GM23338 (cell line): ENCODE data around the gene ARRDC4. TPM values are rescaled to one million over a fixed set of nuclear protein-coding genes. Genes with fewer than 3 reads are reported as not detected.

Source experiments
- ATAC-seq: fragments of 200-7000 bp; cut with Tn5 transposase; 3 replicates; pipeline ENCODE4 v1.9.1; 2020
- DNase-seq: peaks from one replicate; pipeline ENCODE4 v3.0.0-alpha.2; 2015; ENCODE audit warnings: low spot score
- H2AFZ ChIP-seq: fragments of 200-600 bp; sonication (generic); 2 replicates; pipeline ENCODE4 v1.8.0; 2016; ENCODE audit warnings: antibody characterized with exemption, mild to moderate bottlenecking, moderate library complexity
- H3F3A ChIP-seq: fragments of 200-600 bp; sonication (generic); replicated peaks from 2 replicates; pipeline ENCODE4 v1.8.0; 2017; ENCODE audit warnings: antibody characterized with exemption, mixed run types, low read depth
- H3K27ac ChIP-seq: fragments of 200-600 bp; sonication (generic); 2 replicates; pipeline ENCODE4 v1.6.1; 2016; ENCODE audit warnings: low read depth
- H3K27me3 ChIP-seq: fragments of 200-600 bp; sonication (generic); 2 replicates; pipeline ENCODE4 v1.8.0; 2016; ENCODE audit warnings: mild to moderate bottlenecking, mixed run types, moderate library complexity; ENCODE audit not compliant: insufficient read depth
- H3K36me3 ChIP-seq: fragments of 200-600 bp; sonication (generic); 2 replicates; pipeline ENCODE4 v1.8.0; 2016; ENCODE audit warnings: mild to moderate bottlenecking; ENCODE audit not compliant: insufficient read depth
- H3K4me1 ChIP-seq: fragments of 200-600 bp; sonication (generic); 2 replicates; pipeline ENCODE4 v1.8.0; 2016; ENCODE audit warnings: mild to moderate bottlenecking, moderate library complexity; ENCODE audit not compliant: insufficient read depth
- H3K4me2 ChIP-seq: fragments of 200-600 bp; sonication (generic); 2 replicates; pipeline ENCODE4 v1.7.1; 2017; ENCODE audit warnings: mixed run types
- H3K4me3 ChIP-seq: fragments of 200-600 bp; sonication (generic); 2 replicates; pipeline ENCODE4 v1.6.1; 2016; ENCODE audit warnings: mixed run types
- H3K79me2 ChIP-seq: fragments of 200-600 bp; sonication (generic); replicated peaks from 2 replicates; pipeline ENCODE4 v1.8.0; 2017; ENCODE audit warnings: mild to moderate bottlenecking; ENCODE audit not compliant: insufficient read depth
- H3K9me2 ChIP-seq: fragments of 200-600 bp; sonication (generic); 2 replicates; pipeline ENCODE4 v1.8.0; 2017; ENCODE audit not compliant: insufficient read depth
- H4K20me1 ChIP-seq: fragments of 200-600 bp; sonication (generic); replicated peaks from 2 replicates; pipeline ENCODE4 v1.8.0; 2017; ENCODE audit warnings: mild to moderate bottlenecking; ENCODE audit not compliant: insufficient read depth
- H3K27ac Mint-ChIP-seq: 2 replicates; pipeline ENCODE4 v1.8.0; 2020; ENCODE audit warnings: inconsistent platforms, mild to moderate bottlenecking, moderate library complexity, mixed read lengths
- H3K27me3 Mint-ChIP-seq: 3 replicates; pipeline ENCODE4 v1.8.0; 2022; ENCODE audit warnings: low read depth, mild to moderate bottlenecking, moderate library complexity, mixed read lengths, inconsistent platforms; ENCODE audit not compliant: insufficient read depth, poor library complexity
- H3K36me3 Mint-ChIP-seq: 3 replicates; pipeline ENCODE4 v1.8.0; 2021; ENCODE audit warnings: low read depth, mild to moderate bottlenecking, inconsistent platforms, moderate library complexity, mixed read lengths
- H3K4me1 Mint-ChIP-seq: 3 replicates; pipeline ENCODE4 v1.8.0; 2020; ENCODE audit warnings: mild to moderate bottlenecking, inconsistent platforms, mixed read lengths
- H3K4me3 Mint-ChIP-seq: 3 replicates; pipeline ENCODE4 v1.8.0; 2021; ENCODE audit warnings: moderate library complexity, mild to moderate bottlenecking, inconsistent platforms, mixed read lengths
- H3K9me3 Mint-ChIP-seq: 3 replicates; pipeline ENCODE4 v1.8.0; 2020; ENCODE audit warnings: moderate library complexity, mild to moderate bottlenecking, inconsistent platforms, mixed read lengths
- CREB1 ChIP-seq: fragments of 250-450 bp; sonication (Bioruptor Pico); IDR thresholded peaks from 2 replicates; pipeline ENCODE4 v1.5.0; 2020; ENCODE audit warnings: low read depth, mild to moderate bottlenecking, moderate library complexity
- EZH2 ChIP-seq: fragments of 200-600 bp; sonication (generic); IDR thresholded peaks from one replicate; pipeline ENCODE4 v1.8.0; 2017; ENCODE audit warnings: antibody characterized with exemption, mild to moderate bottlenecking, low read depth; ENCODE audit not compliant: unreplicated experiment
- EZH2phosphoT487 ChIP-seq: fragments of 200-600 bp; sonication (generic); IDR thresholded peaks from one replicate; pipeline ENCODE4 v1.8.1; 2018; ENCODE audit warnings: antibody characterized with exemption; ENCODE audit not compliant: unreplicated experiment
- JUNB ChIP-seq: IDR thresholded peaks from one replicate; pipeline ENCODE4 v1.6.1; 2016; ENCODE audit warnings: antibody characterized with exemption; ENCODE audit not compliant: unreplicated experiment
- NANOG ChIP-seq: IDR thresholded peaks from 2 replicates; pipeline ENCODE4 v1.6.1; 2016; ENCODE audit warnings: antibody characterized with exemption, borderline replicate concordance
- POLR2AphosphoS5 ChIP-seq: IDR thresholded peaks from 2 replicates; pipeline ENCODE4 v1.6.1; 2016; ENCODE audit warnings: antibody characterized with exemption, low read depth
- STAT1 ChIP-seq: IDR thresholded peaks from one replicate; pipeline ENCODE4 v1.6.1; 2016; ENCODE audit warnings: antibody characterized with exemption; ENCODE audit not compliant: unreplicated experiment
- ZNF114 ChIP-seq: fragments of 250-450 bp; sonication (Bioruptor Pico); IDR thresholded peaks from 2 replicates; pipeline ENCODE4 v1.5.0; 2020; ENCODE audit warnings: mild to moderate bottlenecking, moderate library complexity
- ZNF331 ChIP-seq: fragments of 250-450 bp; sonication (Bioruptor Pico); IDR thresholded peaks from 2 replicates; pipeline ENCODE4 v1.5.0; 2020; ENCODE audit warnings: low read depth, mild to moderate bottlenecking, moderate library complexity
- polyA plus RNA-seq: library from polyadenylated mRNA; unstranded; fragments of >200 nt; fragmentation: Nextera tagmentation; extraction: Ambion mirVana; gene quantifications from 2 replicates; pipeline ENCODE4 v1.2.1, GENCODE V29; 2016
- total RNA-seq: library from RNA; depleted of rRNA; stranded (reverse); fragments of >200 nt; shearing (Covaris generic); gene quantifications from 2 replicates; pipeline ENCODE4 v1.2.3, GENCODE V29; 2014
- TF ChIP-seq, protein P1 (sequence below): fragments of 250-450 bp; sonication (Bioruptor Pico); IDR thresholded peaks from 2 replicates; pipeline ENCODE4 v1.5.0; 2020; ENCODE audit warnings: mild to moderate bottlenecking, moderate library complexity
- TF ChIP-seq, protein P2 (sequence below): IDR thresholded peaks from 2 replicates; pipeline ENCODE4 v1.6.1; 2016; ENCODE audit warnings: antibody characterized with exemption
- TF ChIP-seq, protein P3 (sequence below): IDR thresholded peaks from one replicate; pipeline ENCODE4 v1.6.1; 2018; ENCODE audit warnings: antibody characterized with exemption; ENCODE audit not compliant: unreplicated experiment
- TF ChIP-seq, protein P4 (sequence below), 2 experiments: fragments of 200-600 bp in 1 of 2; sonication (generic) in 1 of 2; conservative IDR thresholded peaks; 2 replicates each; pipeline versions ENCODE4 v1.5.1 to v1.6.1; 2016 to 2017; ENCODE audit warnings: antibody characterized with exemption in 2 of 2, low read depth in 2 of 2, mild to moderate bottlenecking in 2 of 2, moderate library complexity in 1 of 2

Gene ARRDC4
- total and polyA plus RNA-seq, 2 experiments from 2014 or later = 2.0 to 6.9 TPM

DNA sequence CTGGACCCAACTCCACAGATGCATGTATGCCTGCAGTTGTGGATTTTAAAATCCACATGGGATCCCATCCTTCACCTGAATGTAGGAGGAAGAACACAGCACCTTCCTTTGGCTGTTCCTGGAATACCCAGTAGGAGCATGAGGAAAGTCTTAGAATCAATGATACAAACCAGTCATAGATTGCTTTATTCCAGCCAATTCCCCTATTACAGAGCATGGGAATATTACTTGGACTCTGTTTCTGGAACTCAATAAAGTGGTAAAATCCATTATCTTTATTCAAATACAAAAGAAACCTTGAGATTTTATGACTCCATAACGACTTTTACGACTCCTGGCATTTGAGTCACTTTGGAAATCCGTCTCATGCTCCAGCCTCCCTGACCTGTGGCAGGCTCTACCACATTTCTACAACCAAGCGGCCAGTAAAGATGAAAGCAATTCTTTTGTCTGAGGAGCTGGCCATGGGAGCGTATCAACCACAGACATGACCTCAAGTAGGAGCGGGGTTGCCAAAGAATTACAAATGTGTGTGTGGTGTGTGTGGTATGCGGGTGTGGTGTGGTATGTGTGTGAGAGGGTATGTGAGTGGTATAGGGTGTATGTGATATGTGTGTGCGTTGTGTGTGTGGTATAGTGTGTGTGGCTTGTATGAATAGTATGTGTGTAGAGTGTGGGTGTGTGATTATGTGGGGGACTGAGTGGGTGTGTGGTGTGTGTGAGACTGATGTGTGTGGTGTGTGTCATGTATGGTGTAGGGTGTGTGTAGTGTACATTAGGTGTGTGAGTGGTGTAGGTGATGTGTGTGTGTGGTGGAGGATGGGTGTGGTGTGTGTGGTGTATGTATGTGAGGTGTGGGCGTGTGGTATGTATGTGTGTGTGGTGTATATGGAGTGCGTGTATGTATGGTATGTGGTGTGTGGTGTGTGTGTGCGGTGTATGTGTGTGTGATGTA is 40.0 kb downstream of the ARRDC4 start:
- Histone ChIP-seq H3K27me3 (no peaks in the 10 kb centered on the region), H3K36me3 (no peaks in the 10 kb centered on the region; the same call in 1 of the 2 replicates), H2AFZ (no peak overlapping the region), H4K20me1 (no peaks in the 10 kb centered on the region), H3K4me1 (no peaks in the 10 kb centered on the region), H3F3A (0 out of 2 replicates have a peak, but pooled peaks cover 6% of the 10 kb centered on the region), H3K4me3 (no peak overlapping the region), H3K27ac (no peak overlapping the region), H3K79me2 (no peaks in the 10 kb centered on the region), H3K4me2 (no peak overlapping the region), H3K9me2 (0 out of 2 replicates have a peak, but pooled peaks cover 4% of the 10 kb centered on the region)
- DNase-seq (no peak), ATAC-seq (no peak)
- no peak overlapping the region for H3K4me3 Mint-ChIP-seq
- H3K27me3 Mint-ChIP-seq = peaks cover 4% of the 10 kb centered on the region
- peaks cover 5% of the 10 kb centered on the region; the same call in 2 of the 3 replicates for H3K4me1 Mint-ChIP-seq
- no peaks in the 10 kb centered on the region for H3K36me3 Mint-ChIP-seq
- no peaks in the 10 kb centered on the region for H3K9me3 Mint-ChIP-seq
- H3K27ac Mint-ChIP-seq = no peak overlapping the region
- TF ChIP-seq EZH2 = no peak
- no peak for TF ChIP-seq EZH2phosphoT487
- TF ChIP-seq, protein P1, sequence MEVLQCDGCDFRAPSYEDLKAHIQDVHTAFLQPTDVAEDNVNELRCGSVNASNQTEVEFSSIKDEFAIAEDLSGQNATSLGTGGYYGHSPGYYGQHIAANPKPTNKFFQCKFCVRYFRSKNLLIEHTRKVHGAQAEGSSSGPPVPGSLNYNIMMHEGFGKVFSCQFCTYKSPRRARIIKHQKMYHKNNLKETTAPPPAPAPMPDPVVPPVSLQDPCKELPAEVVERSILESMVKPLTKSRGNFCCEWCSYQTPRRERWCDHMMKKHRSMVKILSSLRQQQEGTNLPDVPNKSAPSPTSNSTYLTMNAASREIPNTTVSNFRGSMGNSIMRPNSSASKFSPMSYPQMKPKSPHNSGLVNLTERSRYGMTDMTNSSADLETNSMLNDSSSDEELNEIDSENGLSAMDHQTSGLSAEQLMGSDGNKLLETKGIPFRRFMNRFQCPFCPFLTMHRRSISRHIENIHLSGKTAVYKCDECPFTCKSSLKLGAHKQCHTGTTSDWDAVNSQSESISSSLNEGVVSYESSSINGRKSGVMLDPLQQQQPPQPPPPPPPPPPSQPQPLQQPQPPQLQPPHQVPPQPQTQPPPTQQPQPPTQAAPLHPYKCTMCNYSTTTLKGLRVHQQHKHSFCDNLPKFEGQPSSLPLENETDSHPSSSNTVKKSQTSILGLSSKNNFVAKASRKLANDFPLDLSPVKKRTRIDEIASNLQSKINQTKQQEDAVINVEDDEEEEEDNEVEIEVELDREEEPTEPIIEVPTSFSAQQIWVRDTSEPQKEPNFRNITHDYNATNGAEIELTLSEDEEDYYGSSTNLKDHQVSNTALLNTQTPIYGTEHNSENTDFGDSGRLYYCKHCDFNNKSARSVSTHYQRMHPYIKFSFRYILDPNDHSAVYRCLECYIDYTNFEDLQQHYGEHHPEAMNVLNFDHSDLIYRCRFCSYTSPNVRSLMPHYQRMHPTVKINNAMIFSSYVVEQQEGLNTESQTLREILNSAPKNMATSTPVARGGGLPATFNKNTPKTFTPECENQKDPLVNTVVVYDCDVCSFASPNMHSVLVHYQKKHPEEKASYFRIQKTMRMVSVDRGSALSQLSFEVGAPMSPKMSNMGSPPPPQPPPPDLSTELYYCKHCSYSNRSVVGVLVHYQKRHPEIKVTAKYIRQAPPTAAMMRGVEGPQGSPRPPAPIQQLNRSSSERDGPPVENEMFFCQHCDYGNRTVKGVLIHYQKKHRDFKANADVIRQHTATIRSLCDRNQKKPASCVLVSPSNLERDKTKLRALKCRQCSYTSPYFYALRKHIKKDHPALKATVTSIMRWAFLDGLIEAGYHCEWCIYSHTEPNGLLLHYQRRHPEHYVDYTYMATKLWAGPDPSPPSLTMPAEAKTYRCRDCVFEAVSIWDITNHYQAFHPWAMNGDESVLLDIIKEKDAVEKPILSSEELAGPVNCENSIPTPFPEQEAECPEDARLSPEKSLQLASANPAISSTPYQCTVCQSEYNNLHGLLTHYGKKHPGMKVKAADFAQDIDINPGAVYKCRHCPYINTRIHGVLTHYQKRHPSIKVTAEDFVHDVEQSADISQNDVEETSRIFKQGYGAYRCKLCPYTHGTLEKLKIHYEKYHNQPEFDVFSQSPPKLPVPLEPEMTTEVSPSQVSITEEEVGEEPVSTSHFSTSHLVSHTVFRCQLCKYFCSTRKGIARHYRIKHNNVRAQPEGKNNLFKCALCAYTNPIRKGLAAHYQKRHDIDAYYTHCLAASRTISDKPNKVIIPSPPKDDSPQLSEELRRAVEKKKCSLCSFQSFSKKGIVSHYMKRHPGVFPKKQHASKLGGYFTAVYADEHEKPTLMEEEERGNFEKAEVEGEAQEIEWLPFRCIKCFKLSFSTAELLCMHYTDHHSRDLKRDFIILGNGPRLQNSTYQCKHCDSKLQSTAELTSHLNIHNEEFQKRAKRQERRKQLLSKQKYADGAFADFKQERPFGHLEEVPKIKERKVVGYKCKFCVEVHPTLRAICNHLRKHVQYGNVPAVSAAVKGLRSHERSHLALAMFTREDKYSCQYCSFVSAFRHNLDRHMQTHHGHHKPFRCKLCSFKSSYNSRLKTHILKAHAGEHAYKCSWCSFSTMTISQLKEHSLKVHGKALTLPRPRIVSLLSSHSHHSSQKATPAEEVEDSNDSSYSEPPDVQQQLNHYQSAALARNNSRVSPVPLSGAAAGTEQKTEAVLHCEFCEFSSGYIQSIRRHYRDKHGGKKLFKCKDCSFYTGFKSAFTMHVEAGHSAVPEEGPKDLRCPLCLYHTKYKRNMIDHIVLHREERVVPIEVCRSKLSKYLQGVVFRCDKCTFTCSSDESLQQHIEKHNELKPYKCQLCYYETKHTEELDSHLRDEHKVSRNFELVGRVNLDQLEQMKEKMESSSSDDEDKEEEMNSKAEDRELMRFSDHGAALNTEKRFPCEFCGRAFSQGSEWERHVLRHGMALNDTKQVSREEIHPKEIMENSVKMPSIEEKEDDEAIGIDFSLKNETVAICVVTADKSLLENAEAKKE = no peak
- TF ChIP-seq, protein P2, sequence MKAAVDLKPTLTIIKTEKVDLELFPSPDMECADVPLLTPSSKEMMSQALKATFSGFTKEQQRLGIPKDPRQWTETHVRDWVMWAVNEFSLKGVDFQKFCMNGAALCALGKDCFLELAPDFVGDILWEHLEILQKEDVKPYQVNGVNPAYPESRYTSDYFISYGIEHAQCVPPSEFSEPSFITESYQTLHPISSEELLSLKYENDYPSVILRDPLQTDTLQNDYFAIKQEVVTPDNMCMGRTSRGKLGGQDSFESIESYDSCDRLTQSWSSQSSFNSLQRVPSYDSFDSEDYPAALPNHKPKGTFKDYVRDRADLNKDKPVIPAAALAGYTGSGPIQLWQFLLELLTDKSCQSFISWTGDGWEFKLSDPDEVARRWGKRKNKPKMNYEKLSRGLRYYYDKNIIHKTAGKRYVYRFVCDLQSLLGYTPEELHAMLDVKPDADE = no peak
- no peak for TF ChIP-seq JUNB
- TF ChIP-seq, protein P3, sequence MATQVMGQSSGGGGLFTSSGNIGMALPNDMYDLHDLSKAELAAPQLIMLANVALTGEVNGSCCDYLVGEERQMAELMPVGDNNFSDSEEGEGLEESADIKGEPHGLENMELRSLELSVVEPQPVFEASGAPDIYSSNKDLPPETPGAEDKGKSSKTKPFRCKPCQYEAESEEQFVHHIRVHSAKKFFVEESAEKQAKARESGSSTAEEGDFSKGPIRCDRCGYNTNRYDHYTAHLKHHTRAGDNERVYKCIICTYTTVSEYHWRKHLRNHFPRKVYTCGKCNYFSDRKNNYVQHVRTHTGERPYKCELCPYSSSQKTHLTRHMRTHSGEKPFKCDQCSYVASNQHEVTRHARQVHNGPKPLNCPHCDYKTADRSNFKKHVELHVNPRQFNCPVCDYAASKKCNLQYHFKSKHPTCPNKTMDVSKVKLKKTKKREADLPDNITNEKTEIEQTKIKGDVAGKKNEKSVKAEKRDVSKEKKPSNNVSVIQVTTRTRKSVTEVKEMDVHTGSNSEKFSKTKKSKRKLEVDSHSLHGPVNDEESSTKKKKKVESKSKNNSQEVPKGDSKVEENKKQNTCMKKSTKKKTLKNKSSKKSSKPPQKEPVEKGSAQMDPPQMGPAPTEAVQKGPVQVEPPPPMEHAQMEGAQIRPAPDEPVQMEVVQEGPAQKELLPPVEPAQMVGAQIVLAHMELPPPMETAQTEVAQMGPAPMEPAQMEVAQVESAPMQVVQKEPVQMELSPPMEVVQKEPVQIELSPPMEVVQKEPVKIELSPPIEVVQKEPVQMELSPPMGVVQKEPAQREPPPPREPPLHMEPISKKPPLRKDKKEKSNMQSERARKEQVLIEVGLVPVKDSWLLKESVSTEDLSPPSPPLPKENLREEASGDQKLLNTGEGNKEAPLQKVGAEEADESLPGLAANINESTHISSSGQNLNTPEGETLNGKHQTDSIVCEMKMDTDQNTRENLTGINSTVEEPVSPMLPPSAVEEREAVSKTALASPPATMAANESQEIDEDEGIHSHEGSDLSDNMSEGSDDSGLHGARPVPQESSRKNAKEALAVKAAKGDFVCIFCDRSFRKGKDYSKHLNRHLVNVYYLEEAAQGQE = no peak
- TF ChIP-seq STAT1 = no peak
- TF ChIP-seq CREB1 (CRISPR knock-in tag) = no peak
- TF ChIP-seq, protein P4, sequence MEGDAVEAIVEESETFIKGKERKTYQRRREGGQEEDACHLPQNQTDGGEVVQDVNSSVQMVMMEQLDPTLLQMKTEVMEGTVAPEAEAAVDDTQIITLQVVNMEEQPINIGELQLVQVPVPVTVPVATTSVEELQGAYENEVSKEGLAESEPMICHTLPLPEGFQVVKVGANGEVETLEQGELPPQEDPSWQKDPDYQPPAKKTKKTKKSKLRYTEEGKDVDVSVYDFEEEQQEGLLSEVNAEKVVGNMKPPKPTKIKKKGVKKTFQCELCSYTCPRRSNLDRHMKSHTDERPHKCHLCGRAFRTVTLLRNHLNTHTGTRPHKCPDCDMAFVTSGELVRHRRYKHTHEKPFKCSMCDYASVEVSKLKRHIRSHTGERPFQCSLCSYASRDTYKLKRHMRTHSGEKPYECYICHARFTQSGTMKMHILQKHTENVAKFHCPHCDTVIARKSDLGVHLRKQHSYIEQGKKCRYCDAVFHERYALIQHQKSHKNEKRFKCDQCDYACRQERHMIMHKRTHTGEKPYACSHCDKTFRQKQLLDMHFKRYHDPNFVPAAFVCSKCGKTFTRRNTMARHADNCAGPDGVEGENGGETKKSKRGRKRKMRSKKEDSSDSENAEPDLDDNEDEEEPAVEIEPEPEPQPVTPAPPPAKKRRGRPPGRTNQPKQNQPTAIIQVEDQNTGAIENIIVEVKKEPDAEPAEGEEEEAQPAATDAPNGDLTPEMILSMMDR (conservative IDR thresholded peaks at IDR 0.05; ENCODE audit: low read depth in 2 of 2) = no peak
- TF ChIP-seq ZNF331 (CRISPR knock-in tag) = no peak
- no peak for TF ChIP-seq POLR2AphosphoS5
- no peak for TF ChIP-seq NANOG
- no peak for TF ChIP-seq ZNF114 (CRISPR knock-in tag)
